Stimulated activated CD4-positive, alpha-beta T cell treated with anti-CD3 and anti-CD28 coated beads, Interleukin-15, amount 100 ng/mL, for 48 hours (primary cell): ENCODE results near the gene CATSPER4.
A peak's percentile ranks its signal among the peaks of the same experiment; 100 is the strongest.

Source experiments
- DNase-seq, 2 donors: peaks; one replicate each; pipeline ENCODE4 v3.0.0-alpha.2; 2020; ENCODE audit warnings: low read depth in 2 of 2

CATSPER4 gene

DNA sequence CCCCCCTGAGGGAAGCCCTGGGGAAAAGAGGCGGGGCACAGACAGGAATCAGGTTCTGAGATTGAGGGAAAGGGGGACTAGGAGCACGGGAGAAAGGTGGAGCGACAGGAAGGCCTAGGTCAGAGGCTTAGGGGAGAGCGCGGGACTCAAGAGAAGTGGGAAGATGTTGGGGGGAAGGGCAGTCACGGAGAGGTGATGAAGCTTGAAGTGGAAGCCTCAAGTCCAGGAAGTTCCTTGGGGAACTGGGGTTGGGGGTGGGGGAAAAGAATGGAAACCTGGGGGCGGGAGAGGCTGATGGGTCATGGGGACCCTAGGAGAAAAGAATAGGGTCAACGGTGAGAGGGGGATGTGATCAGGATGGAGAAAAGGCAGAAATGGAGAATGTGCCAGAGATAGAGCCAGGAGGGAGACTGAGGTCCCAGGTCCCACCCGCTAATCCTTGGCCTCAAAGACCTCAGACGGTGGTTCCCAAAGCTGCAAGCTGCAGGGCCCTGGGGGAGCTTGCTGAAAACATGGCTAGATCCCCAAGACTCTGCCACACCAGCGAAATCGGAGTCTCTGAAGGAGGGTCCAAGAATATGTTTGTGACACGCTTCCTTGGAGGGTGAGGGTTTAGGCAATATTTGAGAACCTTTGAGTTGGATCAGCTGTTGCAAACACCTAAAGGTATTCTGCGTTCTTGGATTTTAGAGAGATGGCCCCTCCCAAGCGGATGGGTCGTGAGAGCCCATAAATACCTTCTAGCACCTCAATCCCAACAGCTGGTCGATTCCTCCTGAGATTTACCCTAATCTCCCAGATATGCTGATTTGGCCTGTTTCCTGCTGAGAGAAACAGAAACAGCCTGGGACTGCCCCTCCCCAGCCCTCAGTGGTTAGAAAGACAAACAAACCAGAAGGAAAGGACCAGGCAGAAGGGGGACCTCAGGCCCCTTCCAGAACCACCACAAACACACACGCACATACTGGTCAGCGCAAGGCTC lies 25.2 kb upstream of the CATSPER4 start:
- no peak for DNase-seq

DNA sequence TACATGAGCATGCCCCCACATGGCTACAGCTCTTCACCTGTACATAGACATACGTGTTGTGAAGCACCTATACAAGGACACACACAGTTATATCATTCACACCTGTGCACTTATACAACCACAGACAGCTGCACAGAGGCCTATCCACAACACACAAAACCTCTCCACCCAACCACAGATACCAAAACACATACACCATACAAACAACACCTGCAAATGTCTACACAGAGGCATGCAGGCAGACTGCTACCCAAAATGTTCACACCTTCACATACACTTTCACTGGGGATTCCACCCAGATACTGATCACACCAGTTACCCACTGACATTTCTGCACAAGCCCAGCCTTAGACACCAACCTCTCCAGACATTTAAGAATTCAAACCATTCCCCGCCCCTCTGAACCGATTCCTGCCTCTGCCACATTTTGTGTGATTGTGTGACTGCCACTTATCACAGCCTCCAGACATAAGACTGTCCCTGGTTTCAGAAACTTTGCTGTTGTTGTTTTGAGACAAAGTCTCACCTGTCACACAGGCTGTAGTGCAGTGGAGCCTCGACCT lies 23.6 kb upstream of the CATSPER4 start:
- DNase-seq: no peak

DNA sequence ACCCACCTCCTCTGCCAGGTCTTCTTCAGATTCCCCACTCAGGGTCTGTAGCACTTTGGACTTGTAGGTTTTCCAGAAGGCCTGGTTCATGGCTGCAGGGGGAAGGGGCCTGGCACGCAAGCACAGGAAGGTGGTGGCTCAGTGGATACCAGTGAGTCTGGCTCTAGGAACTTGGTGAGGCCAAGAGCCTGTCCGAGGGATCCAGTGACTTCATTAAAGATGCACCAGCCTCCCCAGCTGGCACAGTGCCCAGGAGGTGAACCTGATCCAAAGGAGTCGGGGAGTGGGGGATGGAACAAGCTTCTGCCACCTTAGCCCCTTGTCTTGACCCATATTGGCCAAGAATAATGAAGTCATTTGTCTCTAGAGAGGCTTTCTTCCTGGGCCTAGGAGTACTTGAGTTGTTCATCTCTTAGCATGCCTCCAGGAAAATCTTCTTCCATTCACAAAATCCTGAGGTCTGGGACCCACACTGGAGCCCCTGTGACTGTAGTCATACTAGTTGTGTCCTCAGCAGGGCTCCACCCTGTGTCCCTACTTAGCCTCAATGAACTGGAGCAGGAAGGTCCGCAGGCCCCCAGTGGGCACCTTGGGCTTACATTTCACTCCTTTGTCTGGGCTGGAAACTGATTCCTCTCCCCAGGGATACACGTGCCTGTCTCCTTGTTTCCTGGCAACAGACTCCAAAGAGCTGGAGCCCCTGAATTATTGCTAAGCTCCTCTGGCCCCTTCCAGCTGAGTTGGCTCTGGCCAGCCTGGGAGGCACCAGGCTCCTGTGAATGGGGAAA lies 21.8 kb upstream of the CATSPER4 start, which contains the start of gene C1orf232:
Gene C1orf232, minus strand, starts transcription at position 554 of the 788 bp plus-strand sequence. Its CDS starts 464 bp downstream, at position 90.
- no peak for DNase-seq

DNA sequence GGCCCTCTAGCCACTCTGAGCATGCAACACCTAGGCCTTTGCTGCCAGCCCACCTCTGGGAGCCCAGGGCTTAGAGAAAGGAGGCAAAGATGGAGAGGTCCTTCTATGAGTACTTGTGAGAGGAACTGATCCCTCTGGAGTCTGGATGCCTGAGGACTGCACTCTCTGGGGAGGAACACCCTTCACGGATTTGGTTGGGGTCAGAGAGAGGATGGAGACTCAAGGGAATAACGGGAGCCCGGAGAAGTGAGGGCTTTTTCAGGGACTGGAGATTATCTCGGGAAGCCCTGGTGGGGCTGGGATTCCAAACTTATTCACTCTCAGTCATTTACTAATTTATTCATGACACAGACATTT lies 21.2 kb upstream of the CATSPER4 start:
- no peak for DNase-seq

GRCh38 chr1:26169669-26170471 lies 20.5 kb upstream of the CATSPER4 start, which contains the start of gene ZNF593:
TSS of gene ZNF593 (plus strand) at chr1:26169908. CDS start at chr1:26169984, 76 bp downstream.
- peak; percentile 84 to 85 for DNase-seq

GRCh38 chr1:26170472-26170821 lies 20.0 kb upstream of the CATSPER4 start:
- no peak for DNase-seq

- no peak for DNase-seq
Observed at GRCh38 chr1:26171084-26172072, 19.0 kb upstream of the CATSPER4 start, which contains the start of gene ZNF593OS. TSS of gene ZNF593OS (minus strand) at chr1:26171832. CDS start at chr1:26171661, 171 bp downstream.

DNA sequence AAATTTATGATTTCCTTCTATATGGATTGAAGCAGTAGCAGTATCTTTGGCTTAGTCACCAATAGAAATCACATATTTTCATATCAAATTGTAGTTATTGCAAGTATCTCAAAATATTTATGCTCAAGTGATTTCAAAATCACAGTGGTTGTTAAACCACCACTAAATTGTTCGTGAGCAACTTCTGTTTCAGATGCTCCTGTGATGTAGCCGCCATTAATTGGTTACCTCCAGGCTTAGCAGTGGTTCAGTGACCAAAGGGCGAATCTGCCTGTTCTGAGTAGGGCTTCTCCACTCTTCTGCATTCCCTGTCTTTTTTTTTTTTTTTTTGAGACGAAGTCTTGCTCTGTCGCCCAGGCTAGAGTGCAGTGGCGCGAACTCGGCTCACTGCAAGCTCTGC lies 15.1 kb upstream of the CATSPER4 start:
- no peak for DNase-seq

DNA sequence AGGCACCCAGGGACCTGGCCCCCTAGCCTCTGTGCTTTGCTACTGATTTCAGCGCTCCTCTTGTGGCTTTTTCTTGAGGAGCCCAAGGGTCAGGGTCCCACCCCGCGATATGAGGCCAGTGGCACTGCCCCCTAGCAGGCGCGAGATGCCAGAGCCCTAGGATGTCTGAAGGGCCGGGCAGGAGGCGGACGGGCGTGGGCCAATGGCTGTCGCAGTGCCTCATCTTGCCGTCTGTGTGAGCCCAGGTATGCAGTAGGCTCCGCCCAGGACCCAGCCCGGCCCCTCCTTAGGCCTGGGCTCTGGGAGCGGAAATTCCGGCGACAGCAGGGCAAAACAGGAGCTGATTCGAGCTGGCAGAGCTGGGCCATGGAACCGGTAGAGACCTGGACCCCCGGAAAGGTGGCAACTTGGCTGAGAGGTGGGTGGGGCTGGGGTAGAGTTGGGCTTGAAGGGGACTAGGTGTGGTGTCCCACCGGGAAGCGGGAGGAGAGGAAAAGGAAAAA lies 13.2 kb upstream of the CATSPER4 start, which contains the start of gene CNKSR1:
Gene CNKSR1, plus strand, starts transcription at position 310 of the 503 bp plus-strand sequence. Its CDS starts 57 bp downstream, at position 367.
- no peak for DNase-seq

- DNase-seq: no peak
Observed at GRCh38 chr1:26180010-26180506, 10.3 kb upstream of the CATSPER4 start.

- no peak for DNase-seq
Observed at GRCh38 chr1:26181586-26182382, 8.6 kb upstream of the CATSPER4 start.

DNA sequence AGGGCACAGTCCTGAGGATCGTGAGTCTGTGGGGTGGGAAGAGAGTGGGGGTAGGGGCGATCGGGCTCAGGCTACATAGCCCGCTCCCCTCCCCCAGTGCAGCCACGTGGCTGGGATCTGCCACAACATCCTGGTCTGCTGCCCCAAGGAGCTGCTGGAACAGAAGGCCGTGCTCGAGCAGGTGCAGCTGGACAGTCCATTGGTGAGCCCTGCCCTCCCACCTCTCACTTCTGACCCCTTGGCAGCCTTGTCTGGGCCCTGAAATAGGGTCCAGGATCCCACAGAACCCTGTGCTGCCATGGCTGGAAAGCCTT lies 8.1 kb upstream of the CATSPER4 start:
- no peak for DNase-seq

DNA sequence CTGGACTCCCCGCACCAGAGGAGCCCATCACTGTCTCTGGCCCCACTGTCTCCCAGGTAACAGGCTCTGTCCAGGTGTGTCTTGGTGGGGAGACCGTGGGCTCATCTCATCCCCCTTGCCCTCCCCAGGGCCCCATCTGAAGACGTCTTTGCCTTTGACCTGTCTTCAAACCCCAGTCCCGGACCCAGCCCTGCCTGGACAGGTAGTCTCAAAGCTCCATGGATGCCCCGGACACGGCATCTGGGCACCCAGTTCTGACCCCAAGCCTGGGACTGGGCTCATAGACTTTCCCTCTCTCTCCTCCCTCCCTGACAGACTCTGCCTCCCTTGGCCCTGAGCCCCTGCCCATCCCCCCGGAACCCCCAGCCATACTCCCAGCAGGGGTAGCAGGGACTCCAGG lies 6.3 kb upstream of the CATSPER4 start:
- DNase-seq: no peak

DNA sequence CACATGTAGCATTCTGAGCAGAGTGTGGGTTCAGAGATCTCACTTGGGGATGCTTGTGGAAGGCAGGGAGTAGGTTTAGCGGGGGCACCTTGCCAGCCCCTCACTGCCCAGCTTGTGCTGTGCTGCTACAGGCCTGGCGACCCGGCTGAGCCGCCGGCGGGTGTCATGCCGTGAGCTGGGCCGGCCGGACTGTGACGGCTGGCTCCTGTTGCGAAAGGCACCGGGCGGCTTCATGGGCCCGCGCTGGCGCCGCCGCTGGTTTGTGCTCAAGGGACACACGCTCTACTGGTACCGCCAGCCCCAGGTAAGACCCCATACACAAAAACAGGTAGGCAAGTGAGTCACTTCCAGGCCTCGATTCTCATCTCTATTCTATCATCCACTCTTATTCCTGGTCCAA lies 5.5 kb upstream of the CATSPER4 start:
- DNase-seq: no peak

DNA sequence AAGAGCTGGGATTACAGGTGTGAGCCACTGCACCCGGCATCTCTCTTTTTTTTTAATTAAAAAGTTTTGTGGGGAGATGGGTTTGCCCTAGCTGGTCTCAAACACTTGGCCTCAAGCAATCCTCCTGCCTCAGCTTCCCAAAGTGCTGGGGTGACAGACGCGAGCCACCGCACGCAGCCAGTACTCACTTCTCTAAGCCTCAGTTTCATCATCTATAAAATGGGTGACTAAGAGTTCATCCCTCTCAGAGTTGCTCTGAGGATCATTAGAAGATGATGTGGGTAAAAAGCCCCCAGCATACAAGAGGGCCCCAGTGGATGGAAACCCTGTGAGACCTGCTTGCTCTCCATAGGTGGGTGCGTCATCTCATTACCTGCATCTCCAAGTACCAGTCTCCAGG lies 2.5 kb upstream of the CATSPER4 start:
- no peak for DNase-seq

DNA sequence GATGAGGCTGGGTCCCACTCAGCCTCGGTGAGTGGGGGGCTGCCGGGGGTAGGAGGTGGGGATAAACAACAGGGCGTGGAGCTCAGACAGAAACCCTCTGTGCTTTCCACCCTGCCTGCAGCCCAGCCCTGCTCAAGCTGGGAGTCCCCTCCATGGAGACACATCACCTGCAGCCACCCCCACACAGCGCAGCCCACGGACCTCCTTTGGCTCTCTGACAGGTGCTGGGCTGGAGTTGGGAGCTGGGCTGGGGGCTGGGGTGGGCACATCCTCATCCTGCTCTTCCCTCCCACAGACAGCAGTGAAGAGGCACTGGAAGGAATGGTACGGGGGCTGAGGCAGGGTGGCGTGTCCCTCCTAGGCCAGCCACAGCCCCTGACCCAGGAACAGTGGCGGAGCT lies 1.9 kb upstream of the CATSPER4 start:
- DNase-seq: no peak

- DNase-seq: no peak
Observed at GRCh38 chr1:26189331-26189730, 1.1 kb upstream of the CATSPER4 start.

DNA sequence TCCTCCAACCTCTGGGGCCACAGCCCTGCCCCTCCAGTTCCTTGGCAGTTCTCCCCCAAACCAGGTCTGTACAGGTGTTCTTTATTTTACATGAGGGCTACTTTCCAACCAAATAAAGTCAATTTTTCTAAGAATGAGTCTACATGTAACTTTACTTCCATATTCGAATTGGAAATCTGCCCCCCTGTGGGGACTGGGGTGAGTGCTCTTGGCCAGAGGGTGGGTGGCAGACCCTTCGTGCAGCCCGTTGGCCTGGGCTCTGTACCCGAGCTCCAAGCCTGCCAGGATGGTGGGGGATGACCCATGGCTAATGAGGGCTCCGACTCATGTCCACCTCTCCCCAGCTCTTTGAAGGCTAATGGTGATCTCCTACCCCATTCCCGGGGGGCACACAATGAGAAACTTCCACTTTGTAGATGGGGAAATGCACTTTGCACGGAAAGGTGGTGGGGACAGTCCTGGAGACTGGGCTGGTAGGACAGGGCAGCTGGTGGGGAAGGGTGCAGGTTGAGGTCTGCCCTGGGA lies 589 bp upstream of the CATSPER4 start:
- DNase-seq: no peak

DNA sequence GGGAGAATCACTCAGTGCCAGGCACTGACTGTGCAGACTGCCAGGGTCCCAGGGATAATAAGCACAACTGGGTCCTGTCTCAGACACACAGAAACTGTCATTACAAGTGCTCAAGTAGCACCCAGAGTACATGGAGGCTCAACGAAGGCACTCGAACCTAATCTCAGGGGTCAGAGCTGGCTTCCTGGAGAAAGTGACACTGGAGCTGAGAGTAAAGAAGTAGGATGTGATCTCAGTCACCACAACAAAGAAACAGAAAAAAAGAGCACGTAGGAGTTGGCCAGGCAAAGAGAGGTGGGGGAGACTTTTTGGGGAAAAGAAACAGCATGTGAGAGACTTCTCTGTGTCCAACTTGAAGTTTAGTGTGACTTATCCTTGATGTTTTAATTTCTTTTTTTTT lies 1.3 kb downstream of the CATSPER4 start:
- no peak for DNase-seq
